DMS53 treated with DMSO at 0.1 percent for 48 hours (cell line): ENCODE data around the gene SIGLEC6.
A peak's percentile ranks its signal among the peaks of the same experiment; 100 is the strongest.

Source experiments
- DNase-seq: peaks from one replicate; lab custom pipeline; 2025; ENCODE audit not compliant: unreplicated experiment; lab: John Stamatoyannopoulos, UW

The SIGLEC6 gene

DNA sequence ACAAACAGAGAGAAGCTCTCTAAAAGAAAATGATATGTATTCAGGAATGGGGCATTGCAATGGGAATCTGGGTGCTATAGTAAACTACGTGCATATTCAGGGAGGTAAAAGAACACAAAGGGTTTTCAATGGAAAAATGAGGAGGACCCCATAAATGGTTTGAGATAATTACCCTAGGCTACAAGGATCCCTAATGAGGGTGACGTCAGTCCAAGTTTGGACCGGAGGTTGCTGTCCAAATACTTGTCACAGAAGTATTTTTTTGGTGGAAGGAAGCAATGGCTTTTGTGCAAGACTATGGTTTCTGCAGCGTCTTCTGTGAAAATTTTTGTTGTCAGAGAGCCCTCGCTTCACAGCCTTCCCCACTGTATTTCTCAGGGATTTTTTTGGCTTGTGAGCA is 54.1 kb downstream of the SIGLEC6 start:
- DNase-seq = no peak

DNA sequence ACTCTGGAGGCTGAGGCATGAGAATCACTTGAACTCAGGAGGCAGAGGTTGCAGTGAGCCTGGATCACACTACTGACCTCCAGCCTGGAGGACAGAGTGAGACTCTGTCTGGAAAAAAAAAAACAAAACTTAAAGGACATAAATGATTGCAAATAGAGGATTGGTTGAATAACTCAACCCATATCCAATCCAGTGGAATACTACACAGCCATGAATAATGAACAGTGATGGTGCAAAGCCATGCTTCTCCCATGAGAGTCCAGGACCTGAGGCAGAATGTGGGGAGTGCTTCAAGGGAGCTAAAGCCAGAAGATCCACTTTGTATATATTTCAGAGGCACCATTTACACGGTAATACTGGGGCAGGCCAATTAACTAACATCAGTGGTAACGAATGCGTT is 55.3 kb downstream of the SIGLEC6 start:
- DNase-seq = no peak

DNA sequence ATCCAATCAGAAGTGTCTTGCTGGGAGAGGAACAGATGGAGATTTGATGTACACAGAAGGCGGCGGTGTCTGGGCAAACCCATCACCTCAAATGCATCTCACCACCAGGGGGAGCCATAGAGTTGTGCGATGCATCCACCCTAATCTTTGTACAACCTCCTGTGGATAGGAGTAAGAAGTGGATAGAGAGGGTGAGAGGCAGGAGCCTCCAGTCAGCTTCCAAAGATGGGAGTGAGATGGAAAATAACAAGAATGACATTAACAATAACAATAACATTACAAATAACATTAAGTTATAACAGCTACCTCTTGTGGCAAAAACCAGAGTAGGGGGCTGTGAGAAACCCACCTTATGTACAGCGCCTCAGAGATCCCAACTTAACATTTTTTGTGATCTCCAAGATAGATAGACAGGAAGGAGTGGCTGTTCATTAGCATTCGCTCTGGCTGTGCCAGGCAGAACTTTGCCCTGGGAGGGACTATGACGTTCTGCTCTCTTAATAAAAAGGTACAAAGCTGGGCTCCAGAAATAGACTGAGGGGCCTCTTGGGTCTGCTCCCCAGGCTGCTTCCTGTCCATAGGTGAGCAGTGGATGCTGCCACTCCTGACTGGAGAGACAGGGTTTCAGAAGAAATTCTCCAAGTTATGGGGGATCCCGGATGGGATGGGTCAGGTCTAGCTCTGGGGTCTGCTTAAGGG is 58.3 kb downstream of the SIGLEC6 start:
- peak; percentile 18 for DNase-seq

DNA sequence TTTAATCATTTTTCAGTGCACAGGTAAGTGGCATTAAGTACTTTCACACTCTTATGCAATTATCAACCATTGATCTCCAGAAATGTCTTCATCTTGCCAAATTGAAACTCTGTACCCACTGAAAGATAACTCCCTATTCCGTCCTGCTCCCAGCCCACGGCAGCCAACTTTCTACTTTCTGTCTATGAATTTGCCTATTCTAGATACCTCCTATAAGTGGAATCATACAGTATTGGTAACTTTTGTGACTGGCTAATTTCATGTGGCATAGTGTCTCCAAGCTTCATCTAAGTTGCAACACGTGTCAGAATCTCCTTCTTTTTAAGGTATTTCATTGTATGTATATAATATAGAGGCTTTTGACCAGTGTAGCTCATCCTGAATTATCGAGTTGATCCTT is 58.9 kb downstream of the SIGLEC6 start:
- DNase-seq = no peak

DNA sequence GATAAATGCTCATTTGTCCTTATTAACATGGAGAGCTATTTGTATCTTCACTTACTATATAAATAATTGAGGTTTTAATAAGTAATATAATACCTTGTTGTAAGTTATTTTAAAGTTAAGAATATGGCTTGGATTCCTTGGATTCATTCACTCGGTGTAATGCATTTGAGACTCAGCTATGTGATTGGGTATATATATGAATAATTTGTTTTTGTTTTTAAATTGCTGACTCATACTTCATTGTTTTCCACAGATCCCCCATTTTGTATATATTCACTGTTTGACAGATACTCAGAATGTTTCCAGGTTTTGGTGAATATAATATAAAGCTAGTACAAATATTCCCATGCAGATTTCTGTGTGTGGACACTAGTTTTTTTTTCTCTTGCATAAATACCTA is 59.9 kb downstream of the SIGLEC6 start:
- DNase-seq = no peak

DNA sequence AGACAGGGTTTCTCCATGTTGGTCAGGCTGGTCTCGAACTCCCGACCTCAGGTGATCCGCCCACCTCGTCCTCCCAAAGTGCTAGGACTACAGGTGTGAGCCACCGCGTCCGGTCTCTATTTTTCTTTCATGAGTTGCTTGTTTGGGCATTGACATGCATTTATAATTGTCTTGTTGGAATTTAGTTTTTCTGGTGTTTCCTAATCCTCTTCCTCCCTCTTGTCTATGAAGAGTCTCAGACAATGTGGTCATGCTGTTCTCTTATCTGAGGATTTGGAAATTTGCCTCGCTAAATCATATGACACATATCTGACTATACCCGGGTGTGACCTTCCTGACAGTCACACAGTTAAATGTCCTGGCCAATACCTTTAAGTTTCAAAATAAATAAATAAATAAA is 60.5 kb downstream of the SIGLEC6 start:
- DNase-seq = no peak

DNA sequence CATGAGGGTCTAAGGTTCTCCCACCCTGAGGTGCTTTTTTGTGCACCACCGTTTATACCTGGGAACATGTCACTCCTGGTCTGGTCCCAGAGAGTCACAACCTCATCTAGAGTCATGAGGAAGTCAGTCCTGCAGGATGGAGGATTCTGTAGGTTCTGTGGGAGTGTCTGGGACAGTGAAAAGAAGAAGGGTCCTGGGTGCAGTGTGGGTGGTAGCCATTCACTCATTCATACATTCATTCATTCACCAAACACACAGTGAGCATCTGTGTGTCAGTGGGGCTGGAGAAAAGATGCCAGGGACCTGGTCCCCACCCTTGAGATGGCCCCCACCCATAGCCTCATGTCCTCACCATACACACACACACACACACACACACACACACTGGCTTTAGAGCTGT is 61.8 kb downstream of the SIGLEC6 start:
- DNase-seq = no peak

DNA sequence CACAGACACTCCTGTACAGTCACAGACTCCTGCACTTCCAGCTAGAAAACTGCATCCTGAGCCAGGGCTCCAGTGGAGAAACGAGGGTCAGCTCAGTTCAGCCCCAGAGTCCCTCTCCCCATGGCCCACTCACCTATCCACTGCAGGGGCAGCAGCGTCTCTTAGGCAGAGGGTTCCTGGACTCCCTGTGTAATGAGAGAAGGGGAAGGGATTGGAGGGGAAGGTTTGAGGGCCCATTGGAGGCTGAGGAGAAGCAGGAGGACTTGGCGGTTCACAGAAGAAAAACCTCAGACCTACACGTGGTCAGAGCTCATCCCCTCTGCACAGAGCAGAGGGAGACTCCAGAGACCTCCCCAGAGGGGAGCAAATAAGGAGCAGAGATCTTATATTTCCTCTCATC is 62.3 kb downstream of the SIGLEC6 start:
- DNase-seq = no peak

DNA sequence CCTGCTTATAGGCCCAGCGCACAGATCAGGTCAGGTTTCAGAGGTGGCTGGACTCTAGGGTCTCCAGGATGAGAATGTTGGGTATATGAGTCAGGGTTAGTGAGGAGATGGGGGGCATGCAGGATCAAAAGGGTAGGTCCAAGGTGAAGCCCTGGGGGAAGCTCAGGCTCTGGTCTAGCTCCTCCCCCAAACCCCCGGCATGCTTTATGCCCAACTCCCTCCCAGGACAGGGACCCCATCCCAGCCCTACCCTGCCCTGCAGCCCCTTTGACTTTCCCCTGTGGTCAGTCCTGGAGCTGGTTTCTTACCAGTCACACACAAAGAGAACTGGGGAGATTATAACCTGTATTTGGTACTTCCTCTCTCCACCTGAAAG is 62.9 kb downstream of the SIGLEC6 start:
- DNase-seq = no peak

DNA sequence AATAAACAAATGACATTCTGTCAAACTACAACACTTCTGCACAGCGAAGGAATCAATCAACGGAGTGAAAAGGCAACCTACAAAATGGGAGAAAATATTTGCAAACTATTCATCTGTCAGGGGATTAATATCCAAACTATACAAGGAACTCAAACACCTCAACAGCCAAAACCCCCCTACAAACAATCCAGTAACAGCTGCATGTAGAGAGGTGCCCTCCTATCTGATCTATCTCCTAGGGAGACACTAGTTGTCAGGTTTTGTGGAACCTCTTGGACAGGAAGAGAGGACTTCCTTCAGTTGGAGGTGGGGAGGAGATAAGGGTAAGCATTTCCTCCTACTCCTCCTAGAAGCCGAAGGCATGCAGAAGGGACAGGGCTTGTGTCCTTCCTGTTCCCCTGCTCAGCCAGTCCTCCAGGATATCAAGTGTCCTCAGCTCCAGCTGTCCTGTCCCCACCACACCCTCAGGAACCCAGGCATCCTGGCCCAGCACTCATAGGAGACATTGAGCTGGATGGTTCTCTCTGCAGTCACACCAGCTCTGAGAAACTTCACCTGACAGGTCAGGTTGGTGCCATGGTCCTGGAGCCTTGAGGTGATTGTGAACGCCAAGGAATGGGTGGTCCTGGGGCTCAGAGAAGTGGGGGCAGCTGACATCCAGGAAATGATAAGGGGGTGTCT is 63.5 kb downstream of the SIGLEC6 start:
- DNase-seq = no peak
